ENCODE results near the gene HIGD2A.

HIGD2A gene

GRCh38 chr5:176388444-176389134 lies at the start of gene HIGD2A, which contains the start of gene NOP16:
Gene HIGD2A (plus strand): TSS chr5:176388751. CDS start chr5:176388820, 69 bp downstream.
Gene NOP16 (minus strand): TSS chr5:176388598. CDS start chr5:176388539, 59 bp downstream.
- TF ChIP-seq CTCF (IDR thresholded peaks at IDR 0.05; ENCODE audit: borderline replicate concordance, insufficient read depth, low read depth, low read length) = no peak
- peak within 1 kb of the TSS; percentile 88 for H3K4me3 ChIP-seq (ENCODE audit: low read depth, low read length)

GRCh38 chr5:176339304-176339703 lies 49.2 kb upstream of the HIGD2A start:
- no peak overlapping the region for H3K4me3 ChIP-seq (ENCODE audit: low read depth, low read length)
- no peak for TF ChIP-seq CTCF (IDR thresholded peaks at IDR 0.05; ENCODE audit: borderline replicate concordance, insufficient read depth, low read depth, low read length)

- no peak overlapping the region for H3K4me3 ChIP-seq (ENCODE audit: low read depth, low read length)
- no peak for TF ChIP-seq CTCF (IDR thresholded peaks at IDR 0.05; ENCODE audit: borderline replicate concordance, insufficient read depth, low read depth, low read length)
Observed at GRCh38 chr5:176341325-176342157, 47.0 kb upstream of the HIGD2A start.

GRCh38 chr5:176342158-176342483 lies 46.4 kb upstream of the HIGD2A start:
- H3K4me3 ChIP-seq (ENCODE audit: low read depth, low read length) = no peak overlapping the region
- no peak for TF ChIP-seq CTCF (IDR thresholded peaks at IDR 0.05; ENCODE audit: borderline replicate concordance, insufficient read depth, low read depth, low read length)

- TF ChIP-seq CTCF (IDR thresholded peaks at IDR 0.05; ENCODE audit: borderline replicate concordance, insufficient read depth, low read depth, low read length) = no peak
- no peak overlapping the region for H3K4me3 ChIP-seq (ENCODE audit: low read depth, low read length)
Observed at GRCh38 chr5:176342766-176343458, 45.6 kb upstream of the HIGD2A start.

- H3K4me3 ChIP-seq (ENCODE audit: low read depth, low read length) = no peak overlapping the region
- no peak for TF ChIP-seq CTCF (IDR thresholded peaks at IDR 0.05; ENCODE audit: borderline replicate concordance, insufficient read depth, low read depth, low read length)
Observed at GRCh38 chr5:176350416-176350815, 38.1 kb upstream of the HIGD2A start.
